Neuronal stem cell (in vitro differentiated cells): Measurements from ENCODE around the gene DNAH17.

ENCODE experiments used
- DNase-seq: peaks from one replicate; pipeline ENCODE4 v3.0.0-alpha.2; 2013; ENCODE audit warnings: low spot score
- H2AFZ ChIP-seq: one replicate; pipeline ENCODE4 v1.6.1; 2013; ENCODE audit warnings: mild to moderate bottlenecking, low read length, inconsistent platforms
- H2AK5ac ChIP-seq: 2 replicates; pipeline ENCODE4 v1.6.1; 2013; ENCODE audit warnings: low read depth, mild to moderate bottlenecking, inconsistent platforms, low read length, moderate library complexity, mixed read lengths
- H2BK120ac ChIP-seq: 2 replicates; pipeline ENCODE4 v1.6.1; 2013; ENCODE audit warnings: low read depth, mild to moderate bottlenecking, inconsistent platforms, low read length, moderate library complexity, mixed read lengths
- H2BK12ac ChIP-seq: one replicate; pipeline ENCODE4 v1.6.1; 2013; ENCODE audit warnings: low read length, inconsistent platforms
- H2BK15ac ChIP-seq: 2 replicates; pipeline ENCODE4 v1.6.1; 2013; ENCODE audit warnings: mild to moderate bottlenecking, low read length, inconsistent platforms, mixed read lengths
- H2BK5ac ChIP-seq: one replicate; pipeline ENCODE4 v1.6.1; 2013; ENCODE audit warnings: inconsistent platforms, mild to moderate bottlenecking, low read length, moderate library complexity
- H3K14ac ChIP-seq: one replicate; pipeline ENCODE4 v1.6.1; 2013; ENCODE audit warnings: low read length, inconsistent platforms
- H3K18ac ChIP-seq: 2 replicates; pipeline ENCODE4 v1.6.1; 2013; ENCODE audit warnings: low read length, inconsistent platforms
- H3K23ac ChIP-seq: 2 replicates; pipeline ENCODE4 v1.6.1; 2013; ENCODE audit warnings: low read depth, mild to moderate bottlenecking, mixed read lengths, low read length, inconsistent platforms; ENCODE audit not compliant: poor library complexity
- H3K27ac ChIP-seq: replicated peaks from 3 replicates; pipeline ENCODE4 v1.5.1; 2013; ENCODE audit warnings: low read length, inconsistent platforms
- H3K27me3 ChIP-seq, 3 experiments: 2 replicates each; pipeline ENCODE4 v1.6.1; 2013; ENCODE audit warnings: low read length in 3 of 3, mild to moderate bottlenecking in 2 of 3, inconsistent platforms in 1 of 3, low read depth in 1 of 3, mixed read lengths in 1 of 3, moderate library complexity in 1 of 3; ENCODE audit not compliant: control insufficient read depth in 3 of 3, insufficient read depth in 3 of 3
- H3K36me3 ChIP-seq, 2 donors: replicated peaks in 1 of 2; 2 replicates each; pipeline ENCODE4 v1.6.1; 2013; ENCODE audit warnings: low read length in 2 of 2; ENCODE audit not compliant: control insufficient read depth in 2 of 2, insufficient read depth in 2 of 2
- H3K4ac ChIP-seq: 2 replicates; pipeline ENCODE4 v1.6.1; 2013; ENCODE audit warnings: inconsistent platforms, mild to moderate bottlenecking, low read length, moderate library complexity
- H3K4me1 ChIP-seq, 2 donors: 1 replicate in 1 of 2; 2 replicates in 1 of 2; pipeline ENCODE4 v1.6.1; 2013; ENCODE audit warnings: low read length in 2 of 2, low read depth in 1 of 2; ENCODE audit not compliant: control insufficient read depth in 2 of 2, insufficient read depth in 1 of 2
- H3K4me2 ChIP-seq: one replicate; pipeline ENCODE4 v1.6.1; 2013; ENCODE audit warnings: mild to moderate bottlenecking, low read length, inconsistent platforms; ENCODE audit not compliant: insufficient read depth, poor library complexity, severe bottlenecking
- H3K4me3 ChIP-seq, 2 donors: 2 replicates each; pipeline ENCODE4 v1.5.1; 2013; ENCODE audit warnings: low read length in 2 of 2, mild to moderate bottlenecking in 2 of 2, inconsistent platforms in 1 of 2, moderate library complexity in 1 of 2
- H3K79me1 ChIP-seq: one replicate; pipeline ENCODE4 v1.6.1; 2013; ENCODE audit warnings: low read depth, mild to moderate bottlenecking, inconsistent platforms, low read length, moderate library complexity
- H3K9ac ChIP-seq: one replicate; pipeline ENCODE4 v1.6.1; 2013; ENCODE audit warnings: mild to moderate bottlenecking, low read depth, low read length, inconsistent platforms; ENCODE audit not compliant: poor library complexity
- H3K9me3 ChIP-seq, 2 donors: replicated peaks in 1 of 2; 2 replicates each; pipeline versions ENCODE3 to v1.6.1; 2013; ENCODE audit warnings: low read length in 2 of 2, mild to moderate bottlenecking in 2 of 2, inconsistent platforms in 1 of 2, low read depth in 1 of 2, mixed read lengths in 1 of 2, moderate library complexity in 1 of 2; ENCODE audit not compliant: control insufficient read depth in 2 of 2, insufficient read depth in 1 of 2
- H4K8ac ChIP-seq: one replicate; pipeline ENCODE4 v1.6.1; 2013; ENCODE audit warnings: low read depth, mild to moderate bottlenecking, inconsistent platforms, low read length, moderate library complexity
- H4K91ac ChIP-seq: one replicate; pipeline ENCODE4 v1.6.1; 2013; ENCODE audit warnings: low read length, low read depth, mild to moderate bottlenecking, inconsistent platforms; ENCODE audit not compliant: poor library complexity
- WGBS, 2 donors: extraction: QIAGEN DNeasy Blood & Tissue Kit; methylation state at CpG; one replicate each; pipeline ENCODE4 v1.1.7; 2013; ENCODE audit warnings: missing lambda C conversion rate in 2 of 2, mixed read lengths in 1 of 2; ENCODE audit not compliant: insufficient read length in 2 of 2, insufficient replicate concordance in 1 of 2; ENCODE audit errors: extremely low coverage in 2 of 2; 5-methylcytosine and 5-hydroxymethylcytosine counted together

DNAH17 gene

GRCh38 chr17:78454346-78454745 lies 122.8 kb downstream of the DNAH17 start:
- Histone ChIP-seq H3K14ac (no peak overlapping the region), H3K36me3 (no peaks in the 10 kb centered on the region), H3K9me3 (peaks cover 0 to 1% of the 10 kb centered on the region in 2 donors), H3K23ac (no peak overlapping the region), H4K8ac (no peak overlapping the region), H3K79me1 (no peaks in the 10 kb centered on the region), H3K4me3 (no peak overlapping the region), H3K4ac (no peak overlapping the region), H3K9ac (no peak overlapping the region), H2BK12ac (peak overlapping the region; percentile 73), H2AFZ (no peak overlapping the region), H3K18ac (peak overlapping the region; percentile 19), H2BK120ac (no peak overlapping the region), H4K91ac (no peak overlapping the region), H2BK15ac (no peak overlapping the region), H2AK5ac (no peak overlapping the region), H2BK5ac (no peak overlapping the region), H3K4me2 (no peak overlapping the region), H3K4me1 (no peaks in the 10 kb centered on the region), H3K27ac (no peak overlapping the region), H3K27me3 (peaks cover 0 to 8% (median 0%) of the 10 kb centered on the region in 3 experiments)
- no CpG with 5 or more reads among the region's 20 CpGs for WGBS, 2 donors
- DNase-seq: no peak

GRCh38 chr17:78451753-78452152 lies 125.4 kb downstream of the DNAH17 start:
- no peak overlapping the region for H3K23ac ChIP-seq
- peaks cover 0 to 2% of the 10 kb centered on the region in 2 donors for H3K9me3 ChIP-seq
- no peak overlapping the region for H3K27ac ChIP-seq
- no peak overlapping the region for H3K9ac ChIP-seq
- H3K4ac ChIP-seq: no peak overlapping the region
- H4K8ac ChIP-seq: no peak overlapping the region
- no peak overlapping the region for H2BK120ac ChIP-seq
- peaks cover 0 to 8% (median 0%) of the 10 kb centered on the region in 3 experiments for H3K27me3 ChIP-seq
- no peak overlapping the region for H3K14ac ChIP-seq
- DNase-seq: no peak
- no peak overlapping the region for H2AK5ac ChIP-seq
- no peak overlapping the region for H2BK12ac ChIP-seq
- no peak overlapping the region for H3K4me2 ChIP-seq
- H3K4me3 ChIP-seq: no peak overlapping the region
- H2AFZ ChIP-seq: no peak overlapping the region
- no peaks in the 10 kb centered on the region for H3K36me3 ChIP-seq
- no peaks in the 10 kb centered on the region for H3K79me1 ChIP-seq
- H3K4me1 ChIP-seq: no peaks in the 10 kb centered on the region
- no CpG with 5 or more reads among the region's 7 CpGs for WGBS, 2 donors
- H4K91ac ChIP-seq: no peak overlapping the region
- no peak overlapping the region for H3K18ac ChIP-seq
- H2BK15ac ChIP-seq: no peak overlapping the region
- no peak overlapping the region for H2BK5ac ChIP-seq

- H3K27me3 ChIP-seq: peaks cover 0 to 8% (median 0%) of the 10 kb centered on the region in 3 experiments
- H3K9me3 ChIP-seq: peaks cover 0 to 2% of the 10 kb centered on the region in 2 donors
- H3K4me2 ChIP-seq: no peak overlapping the region
- H3K4ac ChIP-seq: no peak overlapping the region
- no peak overlapping the region for H4K8ac ChIP-seq
- H3K4me1 ChIP-seq: no peaks in the 10 kb centered on the region
- no peak overlapping the region for H2BK5ac ChIP-seq
- H2BK15ac ChIP-seq: no peak overlapping the region
- H2AFZ ChIP-seq: peak overlapping the region; percentile 17
- H3K36me3 ChIP-seq: no peaks in the 10 kb centered on the region
- peak overlapping the region; percentile 77 for H2AK5ac ChIP-seq
- no peak overlapping the region for H2BK12ac ChIP-seq
- H3K27ac ChIP-seq: no peak overlapping the region
- H4K91ac ChIP-seq: no peak overlapping the region
- peak overlapping the region; percentile 13 for H3K18ac ChIP-seq
- no peak overlapping the region for H2BK120ac ChIP-seq
- no peak overlapping the region for H3K4me3 ChIP-seq
- DNase-seq: no peak
- H3K14ac ChIP-seq: peak overlapping the region; percentile 61
- peak overlapping the region; percentile 88 for H3K23ac ChIP-seq
- peak overlapping the region; percentile 74 for H3K9ac ChIP-seq
- H3K79me1 ChIP-seq: no peaks in the 10 kb centered on the region
- no CpG with 5 or more reads among the region's 20 CpGs for WGBS, 2 donors
Measured at GRCh38 chr17:78450696-78451345, 126.4 kb downstream of the DNAH17 start.

GRCh38 chr17:78449983-78450595 lies 127.1 kb downstream of the DNAH17 start:
- Histone ChIP-seq H4K91ac (no peak overlapping the region), H3K9me3 (peaks cover 0 to 2% of the 10 kb centered on the region in 2 donors), H2AFZ (no peak overlapping the region), H2BK120ac (no peak overlapping the region), H3K14ac (no peak overlapping the region), H3K18ac (peak overlapping the region; percentile 13), H2AK5ac (peak overlapping the region; percentile 77), H3K36me3 (no peaks in the 10 kb centered on the region), H2BK15ac (no peak overlapping the region), H3K27ac (no peak overlapping the region), H3K4me2 (no peak overlapping the region), H3K79me1 (no peaks in the 10 kb centered on the region), H3K4me1 (no peaks in the 10 kb centered on the region), H4K8ac (peak overlapping the region; percentile 74), H2BK5ac (no peak overlapping the region), H3K9ac (peak overlapping the region; percentile 74), H2BK12ac (no peak overlapping the region), H3K4ac (no peak overlapping the region), H3K23ac (peak overlapping the region; percentile 88), H3K27me3 (peaks cover 0 to 8% (median 0%) of the 10 kb centered on the region in 3 experiments), H3K4me3 (no peak overlapping the region)
- DNase-seq: no peak
- no CpG with 5 or more reads among the region's 14 CpGs for WGBS, 2 donors
